HEK293T (cell line): ENCODE results near the gene MBOAT2.

Experiments used
- BHLHE40 ChIP-seq: fragments of 450-650 bp; IDR thresholded peaks from 2 replicates; pipeline ENCODE4 v1.6.1; 2016; ENCODE audit warnings: mild to moderate bottlenecking, moderate library complexity, borderline replicate concordance
- ELF4 ChIP-seq: fragments of 450-650 bp; IDR thresholded peaks from 2 replicates; pipeline ENCODE4 v1.6.1; 2017; ENCODE audit warnings: antibody characterized with exemption
- FOXM1 ChIP-seq: fragments of 450-650 bp; IDR thresholded peaks from 2 replicates; pipeline ENCODE4 v1.6.1; 2017; ENCODE audit warnings: mild to moderate bottlenecking, borderline replicate concordance
- LEF1 ChIP-seq: fragments of 450-650 bp; IDR thresholded peaks from 2 replicates; pipeline ENCODE4 v1.6.1; 2017; ENCODE audit warnings: mild to moderate bottlenecking, borderline replicate concordance
- SUZ12 ChIP-seq: fragments of 450-650 bp; IDR thresholded peaks from 2 replicates; pipeline ENCODE4 v1.6.1; 2016; ENCODE audit warnings: mild to moderate bottlenecking
- TARDBP ChIP-seq: fragments of 450-650 bp; IDR thresholded peaks from 2 replicates; pipeline ENCODE4 v1.6.1; 2016

DNA sequence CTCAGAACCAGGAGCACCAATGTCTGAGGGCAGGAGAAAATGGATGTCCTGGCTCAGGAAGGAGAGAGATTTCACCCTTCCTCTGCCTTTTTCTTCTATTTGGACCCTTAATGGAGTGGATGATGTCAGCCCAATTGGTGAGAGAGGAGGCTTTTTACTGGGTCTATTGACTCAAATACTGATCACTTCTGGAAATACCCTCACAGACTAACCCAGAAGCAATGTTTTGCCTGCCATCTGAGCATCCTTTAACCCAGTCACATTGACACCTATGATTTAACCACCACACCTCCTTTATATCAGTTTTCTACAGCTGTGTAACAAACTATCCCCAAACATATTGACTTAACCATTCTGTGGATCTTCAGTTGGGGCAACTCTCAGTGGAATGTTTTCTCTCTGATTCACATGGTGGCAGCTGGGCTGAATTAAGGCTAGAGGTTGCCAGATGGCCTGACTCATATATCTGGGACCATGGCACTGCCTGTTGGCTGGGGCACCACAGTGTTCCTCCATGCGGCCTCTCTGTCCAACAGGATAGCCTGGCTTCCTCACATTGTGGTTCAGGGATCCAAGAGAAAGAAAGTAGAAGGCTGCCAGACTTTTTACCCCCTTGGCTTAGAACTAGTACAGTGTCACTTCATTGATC, 18.2 kb upstream of the MBOAT2 start:
- TF ChIP-seq ELF4: no peak
- TF ChIP-seq FOXM1: no peak
- TF ChIP-seq TARDBP: no peak
- no peak for TF ChIP-seq BHLHE40
- no peak for TF ChIP-seq LEF1
- no peak for TF ChIP-seq SUZ12
